Measurements from ENCODE around the gene KLHL22.

DNA sequence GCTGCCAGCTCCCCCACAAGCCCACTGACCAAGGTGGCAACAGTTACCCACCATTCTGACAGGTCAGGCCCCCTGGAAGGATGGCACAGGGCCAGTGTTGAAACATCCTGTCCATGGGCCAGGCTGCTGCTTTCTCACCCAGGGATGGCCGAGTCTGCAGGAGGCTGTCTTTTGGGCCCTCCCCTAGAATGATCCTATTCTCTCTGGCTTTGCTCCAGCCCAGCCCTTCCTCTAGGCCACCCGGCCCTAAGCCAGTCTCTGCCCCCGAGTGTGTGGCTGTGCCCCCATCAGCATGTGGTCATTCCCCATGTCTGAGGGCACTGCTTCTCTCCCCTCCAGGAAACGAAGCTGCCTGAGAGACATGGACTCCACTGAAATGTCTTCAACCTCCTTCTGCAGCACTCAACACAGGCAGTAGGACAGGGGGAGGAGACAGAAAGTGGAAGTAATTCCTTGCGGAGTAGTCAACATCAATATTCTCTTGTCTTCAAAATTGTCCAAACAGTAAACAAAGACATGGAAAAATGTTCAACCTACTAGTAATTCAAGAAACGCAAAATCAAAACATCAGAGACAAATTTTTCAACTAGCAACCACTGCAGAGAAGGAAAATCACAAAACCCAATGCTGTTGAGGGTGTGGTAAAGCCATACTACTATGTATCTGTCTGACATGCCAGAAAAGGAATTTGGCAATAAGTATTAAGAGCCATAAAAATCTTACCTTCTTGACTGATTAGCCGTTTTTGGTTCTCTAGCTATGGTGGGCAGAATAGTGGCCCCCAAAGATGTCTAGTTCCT is 52.9 kb downstream of the KLHL22 start:
- TF ChIP-seq, protein P1, sequence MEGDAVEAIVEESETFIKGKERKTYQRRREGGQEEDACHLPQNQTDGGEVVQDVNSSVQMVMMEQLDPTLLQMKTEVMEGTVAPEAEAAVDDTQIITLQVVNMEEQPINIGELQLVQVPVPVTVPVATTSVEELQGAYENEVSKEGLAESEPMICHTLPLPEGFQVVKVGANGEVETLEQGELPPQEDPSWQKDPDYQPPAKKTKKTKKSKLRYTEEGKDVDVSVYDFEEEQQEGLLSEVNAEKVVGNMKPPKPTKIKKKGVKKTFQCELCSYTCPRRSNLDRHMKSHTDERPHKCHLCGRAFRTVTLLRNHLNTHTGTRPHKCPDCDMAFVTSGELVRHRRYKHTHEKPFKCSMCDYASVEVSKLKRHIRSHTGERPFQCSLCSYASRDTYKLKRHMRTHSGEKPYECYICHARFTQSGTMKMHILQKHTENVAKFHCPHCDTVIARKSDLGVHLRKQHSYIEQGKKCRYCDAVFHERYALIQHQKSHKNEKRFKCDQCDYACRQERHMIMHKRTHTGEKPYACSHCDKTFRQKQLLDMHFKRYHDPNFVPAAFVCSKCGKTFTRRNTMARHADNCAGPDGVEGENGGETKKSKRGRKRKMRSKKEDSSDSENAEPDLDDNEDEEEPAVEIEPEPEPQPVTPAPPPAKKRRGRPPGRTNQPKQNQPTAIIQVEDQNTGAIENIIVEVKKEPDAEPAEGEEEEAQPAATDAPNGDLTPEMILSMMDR (IDR thresholded peaks at IDR 0.05; ENCODE audit: borderline replicate concordance, extremely low read depth, low read length, poor library complexity, severe bottlenecking): no peak
- no peak for TF ChIP-seq EZH2 (IDR thresholded peaks at IDR 0.05; ENCODE audit: borderline replicate concordance, low read depth, low read length, severe bottlenecking)

Measured in DND-41 (cell line).